Epithelial cell of proximal tubule (primary cell): ENCODE measurements around the gene CACNA1C. TPM values are rescaled to one million over a fixed set of nuclear protein-coding genes. Genes with fewer than 3 reads are reported as not detected.

Source experiments
- DNase-seq: peaks from one replicate; pipeline ENCODE4 v3.0.0-alpha.2; 2011; ENCODE audit warnings: low read depth
- H3K4me3 ChIP-seq: 2 replicates; pipeline ENCODE4 v1.5.1; 2011; ENCODE audit warnings: low read depth, mild to moderate bottlenecking, low read length
- CTCF ChIP-seq: conservative IDR thresholded peaks from 2 replicates; pipeline ENCODE4 v1.5.1; 2012; ENCODE audit warnings: low read depth, mild to moderate bottlenecking, low read length
- total RNA-seq: library from RNA; depleted of rRNA; stranded (reverse); fragments of >200 nt; gene quantifications from 2 replicates; pipeline ENCODE4 v1.2.3, GENCODE V29; 2015

The CACNA1C gene
- total RNA-seq, 1 donor from 2014 or later, result not detected

GRCh38 chr12:2205996-2206395, 153.2 kb downstream of the CACNA1C start:
- no peak overlapping the region for H3K4me3 ChIP-seq
- no peak for TF ChIP-seq CTCF
- no peak for DNase-seq

- no peak for TF ChIP-seq CTCF
- no peak for DNase-seq
- H3K4me3 ChIP-seq, result no peak overlapping the region
Observed at GRCh38 chr12:2208837-2209635, 156.2 kb downstream of the CACNA1C start.

- TF ChIP-seq CTCF, result no peak
- no peak overlapping the region for H3K4me3 ChIP-seq
- DNase-seq, result no peak
Observed at GRCh38 chr12:2211119-2211518, 158.3 kb downstream of the CACNA1C start.

- no peak overlapping the region for H3K4me3 ChIP-seq
- no peak for DNase-seq
- no peak for TF ChIP-seq CTCF
Observed at GRCh38 chr12:2212537-2212936, 159.8 kb downstream of the CACNA1C start.

- H3K4me3 ChIP-seq, result no peak overlapping the region
- TF ChIP-seq CTCF, result no peak
- no peak for DNase-seq
Observed at GRCh38 chr12:2212971-2213869, 160.4 kb downstream of the CACNA1C start.

- no peak for DNase-seq
Observed at GRCh38 chr12:2214411-2214810, 161.6 kb downstream of the CACNA1C start.

More at GRCh38 chr12:2214411-2214810, 161.6 kb downstream of the CACNA1C start:
- no peak overlapping the region for H3K4me3 ChIP-seq
- no peak for TF ChIP-seq CTCF
